Measurements from ENCODE around the gene TAF1B. TPM values are rescaled to one million over a fixed set of nuclear protein-coding genes. Genes with fewer than 3 reads are reported as not detected.
A peak's percentile ranks its signal among the peaks of the same experiment; 100 is the strongest.

Gene TAF1B
- total RNA-seq, 1 donor from 2014 or later: 6.1 TPM

DNA sequence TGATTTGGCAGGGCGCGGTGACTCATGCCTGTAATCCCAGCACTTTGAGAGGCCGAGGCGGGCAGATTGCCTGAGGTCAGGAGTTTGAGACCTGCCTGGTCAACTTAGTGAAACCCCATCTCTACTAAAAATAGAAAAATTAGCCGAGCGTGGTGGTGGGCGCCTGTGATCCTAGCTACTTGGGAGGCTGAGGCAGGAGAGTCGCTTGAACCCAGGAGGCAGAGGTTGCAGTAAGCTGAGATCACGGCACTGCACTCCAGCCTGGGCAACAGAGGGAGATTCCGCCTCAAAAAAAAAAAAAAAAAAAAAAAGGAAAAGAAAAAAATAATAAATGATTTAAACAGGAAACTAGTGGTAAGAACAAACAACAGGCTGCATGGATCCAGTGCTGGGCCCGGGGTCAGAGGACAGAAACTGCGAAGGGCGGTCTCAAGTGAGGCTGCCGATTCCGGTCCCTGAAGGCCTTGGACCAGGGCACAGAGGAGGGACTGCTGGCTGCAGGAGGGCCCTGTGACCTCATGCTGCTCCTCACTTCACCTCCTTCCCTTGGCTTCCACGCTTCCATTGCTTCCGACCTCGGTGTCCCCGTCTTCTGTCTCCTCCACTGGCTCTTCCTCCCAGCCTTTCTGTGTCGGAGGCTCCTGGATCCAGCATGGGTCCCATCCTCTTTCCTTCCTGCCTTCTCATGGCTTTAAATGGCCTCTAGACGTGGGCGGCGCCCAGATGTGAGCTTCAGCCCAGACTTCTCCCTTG, 106.1 kb downstream of the TAF1B start:
- ATAC-seq (ENCODE audit: poor library complexity): no peak
- intact Hi-C loops (cut with DNase I): no loop called here

DNA sequence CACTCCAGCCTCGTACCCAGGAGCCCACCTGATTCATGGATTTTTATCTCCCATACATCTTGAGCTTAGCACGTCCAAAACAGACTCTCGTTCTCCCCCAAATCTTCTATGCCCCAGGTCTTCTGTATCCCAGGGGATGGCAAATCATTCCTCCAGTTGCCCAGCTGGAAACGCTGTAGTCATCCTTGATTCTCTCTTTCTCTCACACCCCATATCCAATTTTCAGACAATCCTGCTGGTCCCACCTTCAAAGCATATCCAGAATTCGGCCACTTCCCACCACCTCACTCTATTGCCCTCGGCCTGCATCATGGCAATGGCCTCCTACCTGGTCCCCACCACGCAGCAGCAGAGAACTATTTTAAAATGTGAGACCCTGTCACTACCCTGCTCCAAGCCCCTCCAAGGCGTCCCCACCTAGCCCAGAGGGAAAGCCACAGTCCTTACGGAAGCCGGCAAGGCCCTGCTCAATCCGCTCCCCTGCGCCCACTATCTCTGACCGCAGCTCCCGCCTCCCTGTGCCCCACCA, 106.8 kb downstream of the TAF1B start:
- ATAC-seq (ENCODE audit: poor library complexity) (no peak), DNase-seq (no peak)
- intact Hi-C loops (cut with DNase I): no loop called here

More for the DNA sequence above, 106.1 kb downstream of the TAF1B start:
- no peak for DNase-seq

DNA sequence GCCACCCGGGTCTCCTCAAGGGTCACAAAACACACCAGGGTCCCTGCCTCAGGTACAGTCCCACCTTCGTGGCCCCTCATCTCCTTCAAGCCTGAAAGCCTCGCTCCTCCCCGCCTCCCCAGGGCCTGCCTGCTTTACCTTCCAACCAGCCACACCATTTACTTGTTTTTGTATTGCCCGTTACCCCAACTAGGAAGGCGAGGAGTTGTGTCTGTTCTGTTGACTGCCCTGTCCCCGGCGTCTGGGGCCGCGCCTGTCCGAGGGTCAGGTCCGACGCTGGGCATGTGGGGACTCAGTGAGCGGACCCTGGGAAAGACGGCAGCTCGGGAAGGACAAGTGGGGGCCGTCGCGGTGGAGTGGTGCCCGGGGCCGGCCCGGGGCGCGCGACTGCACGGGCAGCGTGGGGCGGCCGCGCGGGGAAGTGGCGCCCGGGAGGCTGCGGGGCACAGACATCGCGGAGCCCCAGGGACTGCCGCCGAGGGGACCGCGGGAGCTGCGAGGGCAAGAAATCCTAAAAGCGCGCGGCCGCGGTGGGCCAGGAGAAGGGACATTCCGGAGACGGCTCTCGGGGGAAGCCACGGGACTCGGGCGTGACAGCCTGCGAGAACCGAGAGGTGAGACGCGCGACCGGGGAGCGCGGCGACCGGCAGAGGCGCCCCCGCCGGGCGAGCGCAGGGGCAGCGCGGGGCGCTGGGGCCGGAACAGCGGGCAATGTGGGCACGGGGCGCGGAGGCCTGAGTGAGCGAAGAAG, 107.4 kb downstream of the TAF1B start:
- DNase-seq (peak; percentile 67), ATAC-seq (ENCODE audit: poor library complexity) (peak; percentile 45)
- intact Hi-C loops (cut with DNase I): no loop called here

DNA sequence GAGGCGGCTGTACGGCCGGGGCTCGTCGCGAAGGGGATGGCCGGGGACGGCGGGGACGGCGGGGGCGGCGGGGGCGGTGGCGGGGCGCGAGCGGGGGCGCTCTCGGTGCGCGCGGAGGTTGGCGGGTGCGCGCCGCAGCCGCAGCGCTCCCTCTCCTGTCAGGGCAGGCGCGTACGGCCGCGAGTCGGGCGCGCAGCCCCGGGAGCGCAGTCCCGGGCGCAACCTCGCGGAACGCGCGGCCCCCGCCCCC, 107.9 kb downstream of the TAF1B start:
- DNase-seq: no peak
- intact Hi-C loops (cut with DNase I): no loop called here
- ATAC-seq (ENCODE audit: poor library complexity): no peak

DNA sequence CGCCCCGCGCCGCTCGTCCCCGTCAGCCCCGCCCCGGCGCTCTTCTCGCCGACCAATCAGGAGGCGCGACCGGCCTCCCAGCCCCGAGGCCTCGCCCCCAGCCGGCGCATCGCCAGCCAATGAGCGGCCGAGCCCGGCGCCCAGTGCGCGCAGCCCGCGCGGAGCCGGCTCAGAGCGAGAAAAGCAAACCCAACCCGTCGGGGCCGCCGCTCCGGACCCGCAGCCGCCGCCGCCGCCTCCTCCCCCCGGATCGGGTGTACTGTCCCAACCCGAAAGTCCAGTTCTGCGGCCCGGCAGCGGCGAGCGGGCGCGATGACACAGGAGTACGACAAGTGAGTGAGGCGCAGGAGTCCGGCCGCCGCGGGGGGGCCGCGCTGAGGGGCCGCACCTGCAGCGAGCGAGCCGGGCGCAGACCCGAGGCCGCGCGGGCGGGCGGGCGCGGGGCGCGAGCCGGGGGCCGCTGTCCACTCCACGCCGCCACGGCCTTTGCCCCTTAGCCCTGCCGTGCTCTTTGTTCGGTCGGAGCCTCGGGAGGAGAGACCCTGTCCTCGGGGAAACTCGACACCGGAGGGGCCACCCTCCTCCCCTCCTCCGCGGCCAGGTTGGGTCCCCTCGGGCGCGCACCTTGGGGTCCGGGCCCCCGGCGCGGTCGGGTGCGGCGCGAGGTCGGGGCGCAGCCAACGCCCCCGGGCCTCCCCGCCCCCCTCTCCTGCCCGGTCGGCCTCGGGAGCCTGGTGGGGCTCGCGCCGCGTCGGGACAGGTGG, 108.4 kb downstream of the TAF1B start, which contains the start of gene GRHL1:
TSS of gene GRHL1 (plus strand) at position 172 of the 764 bp plus-strand sequence. CDS start at position 313, 141 bp downstream.
- DNase-seq: peak; percentile 96
- peak; percentile 99 for ATAC-seq (ENCODE audit: poor library complexity)
- intact Hi-C loops (cut with DNase I): no loop called here

DNA sequence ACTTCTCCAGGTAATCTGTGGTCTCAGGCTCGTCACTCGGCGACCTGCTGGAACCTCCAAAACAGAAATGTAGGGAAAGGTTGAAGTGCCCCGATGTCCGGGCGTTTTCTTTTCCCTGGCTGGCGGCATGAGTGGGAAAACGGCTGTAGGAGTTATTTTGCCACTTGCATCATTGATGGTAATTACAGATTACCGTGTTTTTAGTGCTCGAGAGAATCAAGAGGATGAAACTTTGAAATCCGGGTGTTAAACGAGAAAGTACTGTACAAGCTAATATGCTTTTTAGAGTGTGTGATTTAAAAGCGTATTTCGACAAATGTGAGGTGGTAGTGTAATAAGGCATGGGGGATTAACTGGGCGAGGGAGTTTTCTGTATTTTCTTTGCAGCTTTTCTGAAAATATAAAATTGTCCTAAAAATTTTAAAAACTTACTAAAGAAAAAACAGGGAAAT, 109.0 kb downstream of the TAF1B start:
- intact Hi-C loops (cut with DNase I): no loop called here
- DNase-seq (no peak), ATAC-seq (ENCODE audit: poor library complexity) (no peak)

DNA sequence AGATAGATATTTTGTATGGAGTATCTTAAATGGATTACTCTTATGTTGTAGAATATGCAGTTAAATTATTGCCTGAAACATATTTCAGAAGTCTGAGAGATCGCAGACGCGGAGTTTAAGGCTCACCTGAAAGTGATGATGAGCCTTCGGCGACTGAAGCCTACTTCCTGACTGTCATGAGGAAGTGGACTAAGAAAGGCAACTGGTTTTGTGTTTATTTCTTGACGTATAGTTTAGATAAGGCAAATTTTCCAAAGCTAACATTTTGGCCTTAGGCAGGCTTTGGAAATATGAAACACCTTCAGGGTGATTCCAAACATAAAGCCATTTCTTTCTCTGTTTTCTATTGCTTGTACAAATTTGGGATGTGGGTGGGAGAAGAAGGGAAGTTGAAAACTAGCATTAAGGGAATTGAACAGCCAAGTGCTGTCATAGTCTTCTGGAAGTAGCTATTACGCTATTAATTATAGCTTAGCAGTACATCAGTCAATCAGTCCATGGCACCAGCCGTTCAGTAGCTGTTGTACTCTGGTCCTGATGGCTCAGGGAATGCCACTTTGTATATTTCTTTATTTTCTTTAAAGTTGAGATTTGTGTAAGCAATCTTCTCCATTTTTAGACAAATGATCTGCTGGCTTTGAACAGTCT, 109.7 kb downstream of the TAF1B start:
- intact Hi-C loops (cut with DNase I): no loop called here
- ATAC-seq (ENCODE audit: poor library complexity): no peak
- DNase-seq: no peak

DNA sequence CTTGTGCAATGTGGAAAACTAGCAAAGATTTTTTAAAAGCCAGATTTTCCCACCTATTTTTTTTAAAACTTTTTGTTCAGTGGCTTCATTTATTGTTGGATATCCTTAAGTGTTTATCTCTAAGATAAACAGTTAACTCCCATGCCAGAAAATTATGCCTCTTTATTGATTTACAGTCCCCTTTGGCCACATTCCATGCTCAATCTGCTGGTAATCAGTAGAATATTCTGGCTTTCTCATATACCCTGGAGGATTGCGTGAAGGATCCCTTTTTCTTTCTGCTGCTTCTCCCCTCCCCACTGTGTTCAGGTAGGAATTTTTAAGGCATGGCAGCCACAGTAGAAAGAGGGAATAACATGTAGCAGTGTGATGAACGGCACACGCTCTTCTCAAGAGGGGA, 110.9 kb downstream of the TAF1B start:
- DNase-seq: no peak
- ATAC-seq (ENCODE audit: poor library complexity): no peak
- intact Hi-C loops (cut with DNase I): no loop called here

DNA sequence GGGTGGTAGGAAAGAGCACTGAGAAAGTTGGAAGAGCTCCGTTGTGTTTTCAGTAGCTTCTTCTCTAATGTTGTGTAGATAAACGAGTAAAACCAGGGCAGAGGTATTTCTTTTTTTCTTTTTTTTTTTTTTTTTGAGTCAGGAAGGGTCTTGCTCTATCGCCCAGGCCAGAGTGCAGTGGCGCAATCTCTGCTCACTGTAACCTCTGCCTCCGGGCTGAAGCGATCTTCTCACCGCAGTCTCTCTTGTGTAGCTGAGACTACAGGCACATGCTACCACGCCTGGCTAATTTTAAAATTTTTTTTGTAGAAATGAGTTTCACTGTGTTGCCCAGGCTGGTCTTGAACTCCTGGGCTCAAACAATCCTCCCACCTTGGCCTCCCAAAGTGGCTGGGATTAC, 114.8 kb downstream of the TAF1B start:
- DNase-seq (no peak), ATAC-seq (ENCODE audit: poor library complexity) (no peak)
- intact Hi-C loops (cut with DNase I): no loop called here

DNA sequence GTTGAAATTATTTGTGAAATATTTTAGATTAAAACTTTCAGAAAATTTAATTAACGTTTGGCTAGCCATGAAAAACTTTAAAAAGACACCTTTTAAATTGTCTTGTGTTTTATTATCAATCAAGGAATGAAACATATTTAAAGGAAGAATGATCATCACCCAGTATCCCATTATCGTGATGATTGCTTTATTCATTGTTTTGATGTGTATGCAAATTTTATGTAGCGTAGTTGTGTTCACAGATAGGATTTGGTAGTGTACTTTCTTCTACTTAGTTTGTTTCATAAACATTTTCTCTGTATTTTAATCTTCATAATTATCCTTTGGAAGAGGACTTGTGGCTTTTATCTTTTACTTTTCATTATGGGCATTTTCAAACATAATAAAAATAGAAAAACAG, 116.0 kb downstream of the TAF1B start:
- DNase-seq (no peak), ATAC-seq (ENCODE audit: poor library complexity) (no peak)
- intact Hi-C loops (cut with DNase I): no loop called here

DNA sequence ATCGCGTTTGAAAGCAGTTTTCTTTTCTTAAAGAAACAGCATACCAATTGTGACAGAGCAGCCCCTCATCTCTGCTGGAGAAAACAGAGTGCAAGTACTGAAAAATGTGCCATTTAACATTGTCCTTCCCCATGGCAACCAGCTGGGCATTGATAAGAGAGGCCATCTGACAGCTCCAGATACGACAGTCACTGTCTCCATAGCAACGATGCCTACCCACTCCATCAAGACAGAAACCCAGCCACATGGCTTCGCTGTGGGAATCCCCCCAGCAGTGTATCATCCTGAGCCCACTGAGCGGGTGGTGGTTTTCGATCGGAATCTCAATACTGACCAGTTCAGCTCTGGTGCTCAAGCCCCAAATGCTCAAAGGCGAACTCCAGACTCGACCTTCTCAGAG, 117.7 kb downstream of the TAF1B start:
- intact Hi-C loops (cut with DNase I): no loop called here
- DNase-seq: no peak
- ATAC-seq (ENCODE audit: poor library complexity): no peak

DNA sequence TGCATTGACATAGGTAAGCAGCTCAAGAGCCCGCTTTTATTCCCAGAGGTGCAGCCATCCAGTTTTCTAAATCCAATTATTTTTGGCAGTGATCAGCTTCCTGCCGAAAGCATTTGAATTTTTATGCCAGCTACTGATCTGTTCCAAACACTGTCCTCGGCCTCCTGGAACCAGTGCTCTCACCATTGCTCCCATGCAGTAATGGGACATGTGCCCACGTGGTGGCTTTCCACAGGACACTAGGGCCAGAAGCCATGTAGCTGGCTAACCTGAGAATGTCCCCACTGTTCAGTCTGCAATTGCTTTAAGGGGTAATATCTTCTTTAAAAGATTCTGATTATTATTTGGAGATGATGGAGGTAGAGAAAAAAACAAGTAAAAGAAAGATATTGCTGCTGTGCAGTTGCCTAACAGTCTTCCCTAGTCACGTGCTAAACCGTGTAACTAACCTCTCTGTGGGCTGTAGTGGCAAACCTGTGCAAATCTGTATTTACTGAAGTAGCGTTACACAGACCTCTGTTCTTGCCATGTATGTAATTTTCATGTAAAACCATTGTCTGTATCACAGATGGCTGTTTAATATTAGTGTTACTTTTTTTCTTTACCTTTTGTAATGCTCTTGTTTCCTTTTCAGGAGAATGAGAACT, 121.2 kb downstream of the TAF1B start:
- intact Hi-C loops (cut with DNase I): no loop called here
- DNase-seq (no peak), ATAC-seq (ENCODE audit: poor library complexity) (no peak)

DNA sequence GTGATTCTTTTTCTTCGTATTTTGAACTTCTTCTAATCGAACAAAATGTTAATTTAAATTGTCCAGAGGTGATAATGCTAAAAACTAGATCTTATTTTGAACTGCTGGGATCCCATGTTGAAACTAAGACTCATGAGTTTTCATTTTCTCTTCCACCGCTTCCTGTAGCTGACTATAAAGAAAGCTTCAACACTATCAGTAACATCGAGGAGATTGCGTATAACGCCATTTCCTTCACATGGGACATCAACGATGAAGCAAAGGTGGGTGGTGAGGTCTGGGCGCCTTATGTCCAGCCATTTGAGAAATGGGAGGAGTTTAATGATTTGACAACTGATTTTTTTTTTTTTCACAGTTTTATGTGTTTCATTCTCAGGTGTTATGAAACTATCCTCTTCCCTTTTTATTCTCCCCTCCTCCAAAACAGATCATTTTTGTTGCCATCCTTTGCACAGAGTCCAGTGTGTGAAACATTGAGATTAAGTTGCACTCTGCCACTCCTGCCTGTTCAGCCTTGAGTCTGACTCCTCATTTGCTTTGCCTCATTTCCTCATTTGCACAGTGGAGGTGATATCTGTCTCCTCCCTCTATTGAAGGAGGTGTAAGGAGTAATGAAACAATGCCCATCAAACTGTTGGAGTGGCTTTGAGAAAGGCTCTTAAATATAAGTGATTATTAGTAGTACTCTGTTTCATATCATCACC, 122.0 kb downstream of the TAF1B start:
- no peak for ATAC-seq (ENCODE audit: poor library complexity)
- intact Hi-C loops (cut with DNase I): no loop called here
- DNase-seq: no peak

DNA sequence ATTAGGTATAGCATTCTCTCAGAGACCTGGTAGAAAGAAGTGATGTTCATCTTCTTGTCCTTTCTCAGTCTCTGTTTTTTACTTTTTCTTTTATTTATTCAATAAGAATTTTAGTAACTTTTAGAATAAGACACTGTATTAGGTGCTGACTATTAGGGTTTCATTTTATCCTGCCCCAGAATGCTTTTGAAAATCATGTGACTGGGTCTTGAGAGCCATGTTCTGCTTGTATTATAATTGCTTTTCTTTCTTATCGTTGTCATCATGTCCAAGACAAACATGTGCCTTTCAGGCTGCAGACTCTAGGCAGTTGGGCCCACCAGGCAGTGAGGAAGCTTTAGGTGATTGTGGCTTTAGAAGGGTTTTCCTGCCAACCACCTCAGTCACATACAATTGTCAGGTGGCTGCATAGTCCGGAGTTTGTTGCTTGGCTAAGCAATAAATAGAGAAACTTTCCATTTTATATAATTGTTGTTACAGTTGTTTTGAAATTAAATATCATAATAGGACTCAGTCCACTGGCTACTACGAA, 123.3 kb downstream of the TAF1B start:
- intact Hi-C loops (cut with DNase I): no loop called here
- no peak for DNase-seq
- ATAC-seq (ENCODE audit: poor library complexity): no peak

DNA sequence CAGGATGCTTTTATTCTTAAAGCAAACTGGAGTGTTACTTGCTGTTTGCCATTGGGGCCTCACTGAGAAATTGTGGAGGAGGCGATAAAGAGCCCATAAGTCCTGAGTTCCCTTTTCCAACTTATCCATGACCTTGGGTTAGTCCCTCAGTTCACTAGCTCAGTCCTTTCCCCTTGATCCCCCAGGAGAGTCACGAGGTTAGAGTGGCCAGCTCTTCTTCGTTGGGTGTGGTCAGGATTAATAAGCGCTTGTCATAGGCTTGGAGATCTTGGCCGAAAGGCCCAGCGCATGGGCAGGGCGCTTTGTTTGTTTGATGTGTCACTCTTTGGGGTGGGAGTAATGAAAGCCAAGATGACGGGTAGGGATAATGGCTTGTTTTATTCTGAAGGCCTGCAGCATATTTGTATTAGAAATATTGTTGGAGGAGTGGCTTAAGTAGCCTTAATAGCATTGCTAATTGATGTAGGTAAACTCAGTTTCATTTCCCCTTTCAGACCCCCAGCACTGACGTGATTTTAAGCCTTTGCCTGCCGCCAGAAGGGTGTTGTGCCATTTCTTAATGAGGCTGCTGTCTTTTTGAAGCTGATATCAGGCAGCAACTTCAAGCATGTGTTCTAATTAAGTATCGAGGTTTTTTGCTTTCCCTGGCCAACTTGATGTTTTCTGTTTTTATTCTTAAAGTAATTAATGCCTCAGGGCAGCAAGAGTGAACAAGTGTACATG, 123.9 kb downstream of the TAF1B start:
- DNase-seq: no peak
- intact Hi-C loops (cut with DNase I): no loop called here
- no peak for ATAC-seq (ENCODE audit: poor library complexity)

DNA sequence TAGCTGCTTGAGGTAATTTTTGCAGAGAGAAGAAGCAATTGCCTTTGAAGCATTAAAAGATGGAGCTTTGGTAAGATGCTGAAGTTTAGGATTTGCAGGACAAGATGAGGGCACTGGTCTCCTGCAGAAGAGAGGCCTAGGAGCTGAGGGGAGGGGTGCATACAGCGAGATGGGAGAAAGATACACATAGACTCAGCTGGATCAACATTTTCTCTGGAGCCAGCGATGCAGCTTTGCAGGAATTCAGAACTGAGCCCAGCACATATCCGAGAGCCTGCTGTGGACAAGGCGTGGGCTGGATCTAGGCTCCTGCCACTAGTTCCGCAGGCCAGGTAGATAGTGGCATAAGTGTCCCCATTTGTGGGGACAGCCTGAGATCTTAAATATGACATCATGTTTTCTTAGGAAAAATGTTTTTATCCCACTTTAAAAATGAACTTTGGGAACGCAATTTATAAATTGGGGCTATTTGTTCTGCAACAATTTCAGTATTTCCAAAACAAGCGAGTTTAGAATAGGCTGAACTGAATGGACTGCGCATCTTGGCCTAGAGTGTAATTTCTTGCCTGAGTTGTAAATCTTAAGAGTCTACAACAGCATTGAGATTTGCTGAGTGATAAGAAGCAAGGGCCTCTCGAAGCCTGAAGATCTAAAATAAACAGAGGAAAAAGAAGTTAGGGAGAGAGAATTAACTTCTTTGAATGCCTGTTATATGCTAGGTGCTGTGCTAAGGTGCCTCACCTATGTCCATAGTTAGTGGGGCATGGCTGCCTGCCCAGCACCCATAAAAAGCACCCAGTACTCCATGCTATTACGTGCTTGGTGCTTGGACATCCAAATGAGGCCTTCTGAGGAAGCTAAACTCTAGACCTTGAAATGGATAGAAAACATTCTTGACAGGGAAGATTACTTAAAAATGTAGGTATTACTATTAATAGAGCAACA, 125.6 kb downstream of the TAF1B start:
- DNase-seq (no peak), ATAC-seq (ENCODE audit: poor library complexity) (no peak)
- intact Hi-C loops (cut with DNase I): no loop called here

Data from Right ventricle myocardium superior (tissue), 1 donor.